Smooth muscle cell (in vitro differentiated cells): ENCODE data around the gene MYL1. TPM values are rescaled to one million over a fixed set of nuclear protein-coding genes. Genes with fewer than 3 reads are reported as not detected.

Experiments
- DNase-seq: peaks from one replicate; lab custom pipeline; 2025; ENCODE audit not compliant: unreplicated experiment; lab: John Stamatoyannopoulos, UW
- H2AFZ ChIP-seq: fragments of 200-600 bp; sonication (generic); 2 replicates; pipeline ENCODE4 v1.6.0; 2016; ENCODE audit warnings: antibody characterized with exemption, low read depth, mild to moderate bottlenecking
- H3F3A ChIP-seq: fragments of 200-600 bp; sonication (generic); 2 replicates; pipeline ENCODE4 v1.6.0; 2017; ENCODE audit warnings: antibody characterized with exemption, low read depth
- H3K27ac ChIP-seq: fragments of 200-600 bp; sonication (generic); 2 replicates; pipeline ENCODE4 v1.5.1; 2016; ENCODE audit warnings: low read depth, mild to moderate bottlenecking
- H3K27me3 ChIP-seq: fragments of 200-600 bp; sonication (generic); 2 replicates; pipeline ENCODE4 v1.6.1; 2016; ENCODE audit warnings: low read depth, mild to moderate bottlenecking
- H3K36me3 ChIP-seq: fragments of 200-600 bp; sonication (generic); 2 replicates; pipeline ENCODE4 v1.5.1; 2016; ENCODE audit warnings: low read depth
- H3K4me1 ChIP-seq: fragments of 200-600 bp; sonication (generic); 2 replicates; pipeline ENCODE4 v1.5.1; 2016; ENCODE audit warnings: low read depth
- H3K4me2 ChIP-seq: fragments of 200-600 bp; sonication (generic); 2 replicates; pipeline ENCODE4 v1.6.0; 2016; ENCODE audit warnings: mild to moderate bottlenecking
- H3K4me3 ChIP-seq: fragments of 200-600 bp; sonication (generic); 2 replicates; pipeline ENCODE4 v1.5.1; 2016; ENCODE audit warnings: mild to moderate bottlenecking
- H3K79me2 ChIP-seq: fragments of 200-600 bp; sonication (generic); 2 replicates; pipeline ENCODE4 v1.6.0; 2016; ENCODE audit warnings: low read depth, mild to moderate bottlenecking
- H3K9ac ChIP-seq: fragments of 200-600 bp; sonication (generic); 2 replicates; pipeline ENCODE4 v1.6.0; 2016; ENCODE audit warnings: low read depth
- H3K9me3 ChIP-seq: fragments of 200-600 bp; sonication (generic); replicated peaks from 2 replicates; pipeline ENCODE4 v1.5.1; 2016; ENCODE audit warnings: low read depth
- H4K20me1 ChIP-seq: fragments of 200-600 bp; sonication (generic); 2 replicates; pipeline ENCODE4 v1.6.0; 2016; ENCODE audit warnings: low read depth
- CTCF ChIP-seq: fragments of 200-600 bp; sonication (generic); IDR thresholded peaks from 2 replicates; pipeline ENCODE4 v1.5.1; 2017; ENCODE audit warnings: borderline replicate concordance, mild to moderate bottlenecking, antibody characterized with exemption; ENCODE audit not compliant: insufficient read depth, poor library complexity, severe bottlenecking
- WGBS: methylation state at CpG from one replicate; pipeline ENCODE4 v1.1.7; 2016; ENCODE audit warnings: low lambda C conversion rate; 5-methylcytosine and 5-hydroxymethylcytosine counted together
- polyA plus RNA-seq: library from polyadenylated mRNA; unstranded; fragments of >200 nt; fragmentation: Nextera tagmentation; extraction: Ambion mirVana; gene quantifications from 2 replicates; pipeline ENCODE4 v1.2.1, GENCODE V29; 2016
- total RNA-seq: library from RNA; depleted of rRNA; stranded (reverse); fragments of >200 nt; gene quantifications from 2 replicates; pipeline ENCODE4 v1.2.3, GENCODE V29; 2014

Gene MYL1
- total and polyA plus RNA-seq, 2 experiments from 2014 or later, result not detected

- Histone ChIP-seq H3K9me3 (no peaks in the 10 kb centered on the region), H3K27ac (no peak overlapping the region), H2AFZ (no peak overlapping the region), H3K4me3 (no peak overlapping the region), H3K27me3 (no peaks in the 10 kb centered on the region), H3F3A (no peaks in the 10 kb centered on the region), H3K9ac (no peak overlapping the region), H3K79me2 (no peaks in the 10 kb centered on the region), H4K20me1 (no peaks in the 10 kb centered on the region), H3K4me2 (no peak overlapping the region), H3K4me1 (no peaks in the 10 kb centered on the region), H3K36me3 (no peaks in the 10 kb centered on the region)
- DNase-seq, result no peak
- WGBS, result 71% methylated on average over 4 of the region's 4 CpGs
- no peak for TF ChIP-seq CTCF
Observed at GRCh38 chr2:210324458-210324857, 9.5 kb upstream of the MYL1 start.

GRCh38 chr2:210323003-210323402 is 8.0 kb upstream of the MYL1 start:
- H3K27me3 ChIP-seq, result no peaks in the 10 kb centered on the region
- no peak overlapping the region for H3K9ac ChIP-seq
- H3K27ac ChIP-seq, result no peak overlapping the region
- no peak for TF ChIP-seq CTCF
- H3K79me2 ChIP-seq, result no peaks in the 10 kb centered on the region
- H2AFZ ChIP-seq, result no peak overlapping the region
- 86% methylated on average over 4 of the region's 4 CpGs for WGBS
- no peaks in the 10 kb centered on the region for H4K20me1 ChIP-seq
- DNase-seq, result no peak
- H3K4me2 ChIP-seq, result no peak overlapping the region
- H3F3A ChIP-seq, result no peaks in the 10 kb centered on the region
- H3K36me3 ChIP-seq, result no peaks in the 10 kb centered on the region
- H3K9me3 ChIP-seq, result no peaks in the 10 kb centered on the region
- no peak overlapping the region for H3K4me3 ChIP-seq
- no peaks in the 10 kb centered on the region for H3K4me1 ChIP-seq

GRCh38 chr2:210318891-210319290 is 3.9 kb upstream of the MYL1 start:
- DNase-seq, result no peak
- Histone ChIP-seq H3K4me2 (no peak overlapping the region), H3K27me3 (no peaks in the 10 kb centered on the region), H3K9ac (no peak overlapping the region), H2AFZ (no peak overlapping the region), H3F3A (no peaks in the 10 kb centered on the region), H3K4me1 (no peaks in the 10 kb centered on the region), H3K79me2 (no peaks in the 10 kb centered on the region), H3K4me3 (no peak overlapping the region), H3K27ac (no peak overlapping the region), H3K9me3 (no peaks in the 10 kb centered on the region), H3K36me3 (no peaks in the 10 kb centered on the region), H4K20me1 (no peaks in the 10 kb centered on the region)
- WGBS, result 59% methylated on average over 3 of the region's 3 CpGs
- TF ChIP-seq CTCF, result no peak

- Histone ChIP-seq H3K9me3 (no peaks in the 10 kb centered on the region), H3K4me3 (no peak overlapping the region), H2AFZ (no peak overlapping the region), H3K27ac (no peak overlapping the region), H3K4me2 (no peak overlapping the region), H4K20me1 (no peaks in the 10 kb centered on the region), H3K4me1 (no peaks in the 10 kb centered on the region), H3K36me3 (no peaks in the 10 kb centered on the region), H3K79me2 (no peaks in the 10 kb centered on the region), H3F3A (no peaks in the 10 kb centered on the region), H3K9ac (no peak overlapping the region), H3K27me3 (no peaks in the 10 kb centered on the region)
- TF ChIP-seq CTCF, result no peak
- DNase-seq, result no peak
- WGBS, result 73% methylated on average over 2 of the region's 2 CpGs
Observed at GRCh38 chr2:210318486-210318885, 3.5 kb upstream of the MYL1 start.
